HepG2 (cell line): ENCODE data around the gene ANKHD1.

Source experiments
- EP300 ChIP-seq, 3 experiments: sonication (generic) in 1 of 3; formaldehyde crosslinking in 1 of 3; IDR thresholded peaks; 2 replicates each; pipeline versions ENCODE4 v1.5.1 to v1.6.1; 2011 to 2020; ENCODE audit warnings: low read depth in 2 of 3, low read length in 2 of 3, borderline replicate concordance in 1 of 3, improper control_type of control experiment in 1 of 3, mild to moderate bottlenecking in 1 of 3, missing genetic modification reagents in 1 of 3, moderate library complexity in 1 of 3
- FOXP1 ChIP-seq, 2 experiments: fragments of 450-650 bp in 1 of 2; IDR thresholded peaks; 2 replicates each; pipeline ENCODE4 v1.6.1; 2017 to 2018; ENCODE audit warnings: antibody characterized with exemption in 1 of 2
- KDM5B ChIP-seq: sonication (generic); formaldehyde crosslinking; IDR thresholded peaks from 2 replicates; pipeline ENCODE4 v1.4.0; 2020; ENCODE audit warnings: missing genetic modification reagents, mild to moderate bottlenecking, borderline replicate concordance
- MAFK ChIP-seq, 2 experiments: IDR thresholded peaks in 1 of 2; conservative IDR thresholded peaks in 1 of 2; 2 replicates each; pipeline ENCODE4 v1.6.1; 2011; ENCODE audit warnings: improper control_type of control experiment in 2 of 2, low read length in 2 of 2
- MBD4 ChIP-seq: IDR thresholded peaks from 2 replicates; pipeline ENCODE4 v1.6.1; 2012; ENCODE audit warnings: low read length, inconsistent platforms, borderline replicate concordance
- POLR2AphosphoS2 ChIP-seq: IDR thresholded peaks from 2 replicates; pipeline ENCODE4 v1.6.1; 2011; ENCODE audit warnings: low read depth, low read length, improper control_type of control experiment
- RNF2 ChIP-seq: fragments of 450-650 bp; conservative IDR thresholded peaks from 2 replicates; pipeline ENCODE4 v1.6.1; 2016; ENCODE audit warnings: low read depth
- ZNF121 ChIP-seq: sonication (generic); formaldehyde crosslinking; IDR thresholded peaks from 2 replicates; pipeline ENCODE4 v1.5.0; 2020; ENCODE audit warnings: mild to moderate bottlenecking, missing genetic modification reagents
- TF ChIP-seq, protein P1 (sequence below): sonication (generic); formaldehyde crosslinking; IDR thresholded peaks from 2 replicates; pipeline ENCODE4 v1.5.0; 2020; ENCODE audit warnings: missing genetic modification reagents
- TF ChIP-seq, protein P2 (sequence below): sonication (generic); formaldehyde crosslinking; IDR thresholded peaks from 2 replicates; pipeline ENCODE4 v1.5.0; 2020; ENCODE audit warnings: mild to moderate bottlenecking, missing genetic modification reagents, moderate library complexity
- TF ChIP-seq, protein P3 (sequence below), 2 experiments: sonication (generic) in 1 of 2; formaldehyde crosslinking in 1 of 2; IDR thresholded peaks; 2 replicates each; pipeline versions ENCODE4 v1.5.1 to v1.6.1; 2011 to 2020; ENCODE audit warnings: borderline replicate concordance in 1 of 2, low read depth in 1 of 2, low read length in 1 of 2, mild to moderate bottlenecking in 1 of 2, missing genetic modification reagents in 1 of 2, moderate library complexity in 1 of 2
- TF ChIP-seq, protein P4 (sequence below): sonication (generic); formaldehyde crosslinking; IDR thresholded peaks from 2 replicates; pipeline ENCODE4 v1.5.0; 2020; ENCODE audit warnings: missing genetic modification reagents

DNA sequence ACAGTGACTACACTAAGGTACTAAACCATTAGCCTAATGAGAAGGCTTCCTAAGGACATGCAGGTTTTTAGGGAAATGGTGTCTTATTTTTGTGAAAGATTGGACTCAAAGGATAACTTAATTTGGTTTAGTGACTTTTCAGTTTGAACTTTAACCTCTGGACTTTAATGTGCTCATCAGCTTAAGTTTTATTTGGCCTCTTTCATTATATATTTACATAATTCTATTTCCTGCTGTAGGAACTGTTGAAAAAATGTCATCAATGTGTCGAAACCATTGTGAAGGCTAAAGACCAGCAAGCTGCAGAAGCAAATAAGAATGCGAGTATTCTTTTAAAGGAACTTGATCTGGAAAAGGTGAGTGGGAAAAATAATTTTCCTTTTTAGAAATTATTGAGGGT, 111.5 kb downstream of the ANKHD1 start:
- TF ChIP-seq MAFK (conservative IDR thresholded peaks at IDR 0.05 in 1 of 2, IDR thresholded peaks at IDR 0.05 in 1 of 2; ENCODE audit: low read length in 2 of 2) (no peak), EP300 (IDR thresholded peaks at IDR 0.05; ENCODE audit: low read depth in 2 of 2, low read length in 2 of 2) (no peak), EP300 (CRISPR knock-in tag; IDR thresholded peaks at IDR 0.05; ENCODE audit: borderline replicate concordance) (no peak), MBD4 (no peak), ZNF121 (no peak), KDM5B (CRISPR knock-in tag) (no peak), RNF2 (no peak), POLR2AphosphoS2 (no peak), FOXP1 (IDR thresholded peaks at IDR 0.05) (no peak), FOXP1 (CRISPR knock-in tag; IDR thresholded peaks at IDR 0.05) (no peak)
- TF ChIP-seq, protein P1, sequence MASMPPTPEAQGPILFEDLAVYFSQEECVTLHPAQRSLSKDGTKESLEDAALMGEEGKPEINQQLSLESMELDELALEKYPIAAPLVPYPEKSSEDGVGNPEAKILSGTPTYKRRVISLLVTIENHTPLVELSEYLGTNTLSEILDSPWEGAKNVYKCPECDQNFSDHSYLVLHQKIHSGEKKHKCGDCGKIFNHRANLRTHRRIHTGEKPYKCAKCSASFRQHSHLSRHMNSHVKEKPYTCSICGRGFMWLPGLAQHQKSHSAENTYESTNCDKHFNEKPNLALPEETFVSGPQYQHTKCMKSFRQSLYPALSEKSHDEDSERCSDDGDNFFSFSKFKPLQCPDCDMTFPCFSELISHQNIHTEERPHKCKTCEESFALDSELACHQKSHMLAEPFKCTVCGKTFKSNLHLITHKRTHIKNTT (CRISPR knock-in tag), result no peak
- TF ChIP-seq, protein P2, sequence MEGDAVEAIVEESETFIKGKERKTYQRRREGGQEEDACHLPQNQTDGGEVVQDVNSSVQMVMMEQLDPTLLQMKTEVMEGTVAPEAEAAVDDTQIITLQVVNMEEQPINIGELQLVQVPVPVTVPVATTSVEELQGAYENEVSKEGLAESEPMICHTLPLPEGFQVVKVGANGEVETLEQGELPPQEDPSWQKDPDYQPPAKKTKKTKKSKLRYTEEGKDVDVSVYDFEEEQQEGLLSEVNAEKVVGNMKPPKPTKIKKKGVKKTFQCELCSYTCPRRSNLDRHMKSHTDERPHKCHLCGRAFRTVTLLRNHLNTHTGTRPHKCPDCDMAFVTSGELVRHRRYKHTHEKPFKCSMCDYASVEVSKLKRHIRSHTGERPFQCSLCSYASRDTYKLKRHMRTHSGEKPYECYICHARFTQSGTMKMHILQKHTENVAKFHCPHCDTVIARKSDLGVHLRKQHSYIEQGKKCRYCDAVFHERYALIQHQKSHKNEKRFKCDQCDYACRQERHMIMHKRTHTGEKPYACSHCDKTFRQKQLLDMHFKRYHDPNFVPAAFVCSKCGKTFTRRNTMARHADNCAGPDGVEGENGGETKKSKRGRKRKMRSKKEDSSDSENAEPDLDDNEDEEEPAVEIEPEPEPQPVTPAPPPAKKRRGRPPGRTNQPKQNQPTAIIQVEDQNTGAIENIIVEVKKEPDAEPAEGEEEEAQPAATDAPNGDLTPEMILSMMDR (CRISPR knock-in tag), result no peak
- TF ChIP-seq, protein P3, sequence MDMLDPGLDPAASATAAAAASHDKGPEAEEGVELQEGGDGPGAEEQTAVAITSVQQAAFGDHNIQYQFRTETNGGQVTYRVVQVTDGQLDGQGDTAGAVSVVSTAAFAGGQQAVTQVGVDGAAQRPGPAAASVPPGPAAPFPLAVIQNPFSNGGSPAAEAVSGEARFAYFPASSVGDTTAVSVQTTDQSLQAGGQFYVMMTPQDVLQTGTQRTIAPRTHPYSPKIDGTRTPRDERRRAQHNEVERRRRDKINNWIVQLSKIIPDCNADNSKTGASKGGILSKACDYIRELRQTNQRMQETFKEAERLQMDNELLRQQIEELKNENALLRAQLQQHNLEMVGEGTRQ (IDR thresholded peaks at IDR 0.05; ENCODE audit: low read depth, low read length), result no peak
- TF ChIP-seq, protein P3 (CRISPR knock-in tag; IDR thresholded peaks at IDR 0.05; ENCODE audit: borderline replicate concordance), result no peak
- TF ChIP-seq, protein P4, sequence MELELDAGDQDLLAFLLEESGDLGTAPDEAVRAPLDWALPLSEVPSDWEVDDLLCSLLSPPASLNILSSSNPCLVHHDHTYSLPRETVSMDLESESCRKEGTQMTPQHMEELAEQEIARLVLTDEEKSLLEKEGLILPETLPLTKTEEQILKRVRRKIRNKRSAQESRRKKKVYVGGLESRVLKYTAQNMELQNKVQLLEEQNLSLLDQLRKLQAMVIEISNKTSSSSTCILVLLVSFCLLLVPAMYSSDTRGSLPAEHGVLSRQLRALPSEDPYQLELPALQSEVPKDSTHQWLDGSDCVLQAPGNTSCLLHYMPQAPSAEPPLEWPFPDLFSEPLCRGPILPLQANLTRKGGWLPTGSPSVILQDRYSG (CRISPR knock-in tag), result no peak
